Stimulated activated CD4-positive, alpha-beta T cell treated with anti-CD3 and anti-CD28 coated beads, Interleukin-1b, Interleukin-23, amount 100 ng/mL, for 48 hours (primary cell): ENCODE data around the gene LDHD.
"Not testable (repeated sequence)": the region's sequence is repeated elsewhere in the genome, so short reads cannot be mapped to it uniquely, and the experiment has no call there.

Source experiments
- DNase-seq: peaks from one replicate; pipeline ENCODE4 v3.0.0-alpha.2; 2020

Gene LDHD

DNA sequence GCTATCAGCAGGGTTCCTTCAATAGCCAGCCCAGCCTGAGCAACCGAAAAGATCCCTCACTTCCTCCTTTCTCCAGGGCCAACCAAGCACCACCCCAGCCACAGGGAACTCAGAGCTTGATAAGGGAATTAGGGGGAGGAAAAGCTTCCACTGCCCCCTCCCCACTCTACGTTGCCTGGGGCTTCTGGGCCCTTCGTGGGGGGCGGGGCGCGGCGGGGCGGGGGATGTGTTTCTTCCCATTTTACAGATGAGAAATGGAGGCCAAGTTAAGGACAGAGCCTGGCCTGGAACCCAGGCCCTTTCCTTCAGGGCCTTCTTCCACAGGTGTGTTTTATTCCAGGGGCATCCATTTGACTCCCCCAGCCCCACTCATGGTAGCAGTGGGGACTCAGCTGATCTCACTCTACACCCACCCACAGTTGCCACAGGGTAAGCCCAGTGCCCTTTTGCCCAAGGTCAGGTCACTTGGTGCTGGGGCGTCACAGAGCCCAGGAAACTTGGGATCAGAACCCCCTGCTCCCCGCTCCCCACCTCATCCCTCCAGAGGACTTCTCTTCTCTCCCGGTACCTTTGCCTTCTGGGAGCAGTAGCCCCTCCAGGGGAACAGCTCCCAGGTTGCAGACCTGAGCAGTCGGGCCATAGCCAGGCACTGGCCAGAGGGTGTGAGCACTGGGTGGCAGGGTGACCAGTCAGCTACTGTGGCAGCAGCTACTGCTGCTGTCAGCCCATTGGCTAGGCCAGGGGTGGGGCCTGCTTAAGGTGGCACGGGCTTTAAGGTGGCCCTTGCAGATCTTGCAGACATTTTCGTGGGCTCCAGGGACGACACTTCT lies at the start of gene LDHD:
Gene LDHD, minus strand, starts transcription at position 700 of the 830 bp plus-strand sequence. Its CDS starts 60 bp downstream, at position 640.
- DNase-seq: no peak

DNA sequence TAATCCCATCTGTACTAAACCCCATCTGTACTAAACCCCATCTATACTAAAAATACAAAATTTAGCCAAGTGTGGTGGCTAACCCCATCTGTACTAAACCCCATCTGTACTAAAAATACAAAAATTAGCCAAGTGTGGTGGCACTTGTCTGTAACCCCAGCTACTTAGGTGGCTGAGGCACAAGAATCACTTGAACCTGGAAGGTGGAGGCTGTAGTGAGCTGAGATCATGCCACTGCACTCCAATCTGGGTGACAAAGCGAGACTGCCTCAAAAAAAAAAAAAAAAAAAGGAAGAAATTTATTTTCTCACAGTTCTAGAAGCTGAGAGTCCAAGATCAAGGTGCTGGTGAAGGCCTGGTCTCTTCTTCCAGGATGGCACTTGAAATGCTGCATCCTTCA lies 43.8 kb upstream of the LDHD start:
- DNase-seq: no peak

DNA sequence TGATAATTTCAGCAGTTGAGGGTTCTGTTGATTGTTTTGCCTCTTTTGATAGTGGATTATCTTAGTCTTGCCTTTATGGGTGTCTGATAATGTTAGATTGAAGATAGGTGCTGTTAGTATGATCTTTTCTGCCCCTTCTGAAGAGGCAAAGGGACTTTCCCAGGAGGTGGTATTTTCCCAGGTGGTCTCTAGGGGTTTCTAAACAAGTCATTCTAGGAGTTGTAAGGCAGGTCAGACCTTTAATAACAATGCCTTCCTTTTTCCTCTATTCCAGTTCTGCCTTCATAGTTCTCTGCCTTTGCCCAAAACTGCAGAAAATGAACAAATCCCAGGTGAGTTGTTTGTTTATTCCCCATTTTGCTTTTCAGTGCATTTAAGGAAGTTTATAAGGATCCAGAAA lies 36.1 kb upstream of the LDHD start:
- no peak for DNase-seq

DNA sequence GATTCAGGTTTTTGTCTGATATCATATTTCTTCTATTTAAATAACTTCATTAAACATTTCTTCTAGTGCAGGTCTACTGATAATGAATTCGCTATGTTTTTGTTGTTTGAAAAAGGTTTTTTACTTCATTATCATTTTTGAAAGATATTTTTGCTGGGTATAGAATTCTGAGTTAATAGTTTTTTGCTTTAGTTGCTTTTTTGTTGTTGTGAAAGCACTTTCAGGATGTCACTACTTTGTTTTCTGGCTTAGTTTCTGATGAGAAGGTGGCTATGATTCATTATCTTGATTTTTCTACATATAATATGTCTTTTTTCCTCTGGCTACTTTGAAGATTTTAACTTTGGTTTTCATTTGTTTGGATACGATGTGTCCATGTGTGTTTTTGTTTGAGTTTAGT lies 35.2 kb upstream of the LDHD start:
- no peak for DNase-seq

DNA sequence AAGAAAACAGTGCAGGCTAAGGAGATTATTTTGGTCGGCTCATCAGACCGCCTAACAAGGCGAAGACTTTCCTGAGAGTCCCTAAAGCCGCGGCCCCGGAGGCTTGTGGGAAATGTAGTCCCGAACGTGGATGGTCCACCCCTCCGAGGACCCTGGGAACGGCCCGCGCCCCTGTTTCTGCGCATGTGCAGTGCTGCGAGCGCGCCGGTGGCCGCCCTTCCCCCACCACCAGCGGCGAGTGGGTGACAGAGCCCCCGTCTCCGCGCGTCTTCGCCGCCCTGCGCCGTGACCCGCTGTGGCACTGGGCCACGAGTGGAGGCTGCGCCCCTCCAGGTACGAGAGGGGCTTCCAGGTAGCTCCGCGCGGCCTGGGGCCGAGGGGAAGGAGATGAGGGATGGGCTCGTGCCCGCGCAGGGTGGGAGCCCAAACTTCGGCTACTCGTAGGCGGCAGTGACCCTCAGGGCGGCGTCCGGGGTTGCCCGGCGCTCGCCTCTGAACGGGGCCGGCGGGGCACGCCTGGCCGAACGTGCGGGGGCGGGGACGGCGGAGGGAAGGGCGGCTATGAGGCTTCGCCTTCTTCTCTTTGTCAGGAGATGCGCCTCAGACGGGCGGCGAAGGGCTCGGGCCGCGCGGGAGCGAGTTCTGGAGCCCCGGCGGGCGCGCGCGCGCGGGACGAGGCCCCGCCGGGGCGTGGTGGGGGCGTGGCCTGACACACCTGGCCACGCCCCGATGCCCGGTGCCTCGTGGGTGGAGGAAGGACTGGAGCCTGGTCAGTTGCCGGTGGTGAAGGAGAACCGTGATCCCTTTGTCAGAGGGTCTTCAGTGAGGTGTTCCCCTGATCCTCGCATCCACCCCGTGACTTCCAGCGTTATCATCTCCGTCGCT lies 32.0 kb upstream of the LDHD start, which contains the start of gene ZFP1:
Gene ZFP1, plus strand, starts transcription at position 214 of the 885 bp plus-strand sequence. CDS start 4,428 bp downstream, outside the sequence.
- DNase-seq: peak; percentile 94

DNA sequence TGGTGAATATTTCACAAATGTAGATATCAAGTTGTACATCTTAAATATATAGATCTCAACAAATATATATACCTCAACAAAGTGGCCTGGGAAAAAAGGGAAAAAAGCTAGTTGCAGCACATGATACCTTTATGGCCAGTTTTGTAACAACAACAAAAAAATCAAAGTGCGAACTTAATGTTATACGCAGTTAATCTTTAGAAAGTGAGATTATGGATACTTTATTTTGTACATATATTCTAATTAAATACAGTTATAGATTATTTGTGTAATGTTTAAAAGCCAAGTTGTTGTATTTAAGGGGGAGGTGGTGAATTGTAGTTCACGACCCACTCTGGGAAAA lies 31.4 kb upstream of the LDHD start:
- DNase-seq: no peak

DNA sequence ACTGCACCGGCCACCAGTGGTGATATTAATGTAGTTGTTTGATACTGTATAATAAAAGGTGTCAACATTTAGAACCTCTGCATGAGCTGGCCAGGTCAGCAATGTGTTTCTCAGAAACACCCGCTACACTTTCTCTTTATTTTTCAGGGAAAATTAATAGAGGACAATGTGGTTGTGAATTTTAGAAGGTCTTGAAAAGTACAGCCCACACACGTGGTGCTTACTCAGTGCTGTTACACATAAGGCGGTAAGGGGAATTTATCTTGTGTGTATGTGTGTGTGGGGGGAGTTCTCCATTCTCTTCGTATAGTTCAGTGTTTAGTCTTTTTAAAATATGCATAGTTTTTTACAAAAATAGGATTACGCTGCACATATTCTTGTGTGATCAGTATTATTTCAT lies 27.4 kb upstream of the LDHD start:
- no peak for DNase-seq

DNA sequence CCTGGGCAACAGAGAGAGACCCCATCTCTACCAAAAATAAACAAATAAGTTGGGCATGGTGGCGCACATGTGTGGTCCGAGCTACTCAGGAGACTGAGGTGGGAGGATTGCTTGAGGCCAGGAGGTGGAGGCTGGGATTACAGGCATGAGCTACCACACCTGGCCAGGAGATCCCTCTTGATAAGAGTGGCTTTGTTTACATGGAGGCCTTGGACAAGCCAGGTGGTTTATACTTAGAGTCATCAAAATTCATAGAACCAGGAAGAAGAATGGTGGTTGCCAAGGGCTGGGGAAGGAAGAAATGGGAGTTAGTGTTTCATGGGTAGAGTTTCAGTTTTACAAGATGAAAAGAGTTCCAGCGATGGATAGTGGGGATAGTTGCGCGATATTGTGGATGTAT lies 22.9 kb upstream of the LDHD start:
- no peak for DNase-seq

DNA sequence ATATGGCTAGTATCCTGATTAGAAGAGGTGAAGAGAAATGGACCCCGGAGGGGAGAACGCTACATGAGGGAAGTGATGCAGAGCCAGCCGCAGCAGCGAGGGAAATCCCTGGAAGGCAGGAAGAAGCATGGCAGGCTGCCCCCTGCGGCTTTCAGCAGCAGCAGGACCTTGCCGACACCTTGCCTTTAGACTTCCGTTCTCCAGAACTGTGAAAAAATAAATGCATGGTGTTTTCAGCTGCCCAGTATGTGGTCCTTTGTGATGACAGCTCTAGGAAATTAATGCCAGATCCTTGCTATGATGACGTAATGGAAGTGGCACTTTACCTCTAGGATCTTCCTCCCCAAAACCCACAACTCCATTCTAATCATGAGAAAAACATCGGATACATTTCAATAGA lies 22.1 kb upstream of the LDHD start:
- DNase-seq: no peak

DNA sequence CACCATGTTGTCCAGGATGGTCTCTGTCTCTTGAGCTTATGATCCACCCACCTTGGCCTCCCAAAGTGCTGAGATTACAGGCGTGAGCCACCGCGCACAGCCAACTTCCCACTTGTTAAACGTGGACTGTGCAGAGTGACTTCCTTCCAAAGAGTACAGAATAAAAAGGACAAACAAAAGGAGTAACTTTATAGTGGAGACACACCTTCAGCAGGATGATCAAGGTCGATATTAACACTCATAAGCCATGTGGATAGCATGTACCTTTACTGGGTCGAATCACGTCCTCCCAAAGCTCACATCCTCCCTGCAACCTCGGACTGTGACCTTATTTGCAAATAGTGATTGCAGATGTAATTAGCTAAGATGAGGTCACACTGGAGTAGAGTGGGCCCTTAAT lies 21.7 kb upstream of the LDHD start:
- DNase-seq: no peak

DNA sequence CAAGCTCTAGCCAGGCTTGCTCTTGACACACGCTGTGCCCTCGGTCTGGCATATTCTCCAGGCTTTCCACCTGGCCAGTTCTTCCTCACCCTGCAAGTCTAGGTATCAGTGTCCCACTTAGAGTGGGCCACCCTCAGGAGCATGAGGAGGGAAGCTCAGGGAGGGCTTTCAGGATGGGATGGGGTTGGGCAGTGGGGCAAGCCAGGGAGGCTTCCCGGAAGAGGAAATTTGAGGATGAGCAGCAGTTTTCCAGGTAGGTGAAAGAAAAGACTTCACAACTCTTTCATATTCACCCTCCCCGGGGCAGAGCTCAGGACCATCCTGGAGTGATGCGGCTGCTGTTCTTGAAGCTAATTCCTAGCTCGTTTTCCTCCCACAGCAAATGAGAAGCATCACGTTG lies 14.5 kb upstream of the LDHD start:
- DNase-seq: no peak

DNA sequence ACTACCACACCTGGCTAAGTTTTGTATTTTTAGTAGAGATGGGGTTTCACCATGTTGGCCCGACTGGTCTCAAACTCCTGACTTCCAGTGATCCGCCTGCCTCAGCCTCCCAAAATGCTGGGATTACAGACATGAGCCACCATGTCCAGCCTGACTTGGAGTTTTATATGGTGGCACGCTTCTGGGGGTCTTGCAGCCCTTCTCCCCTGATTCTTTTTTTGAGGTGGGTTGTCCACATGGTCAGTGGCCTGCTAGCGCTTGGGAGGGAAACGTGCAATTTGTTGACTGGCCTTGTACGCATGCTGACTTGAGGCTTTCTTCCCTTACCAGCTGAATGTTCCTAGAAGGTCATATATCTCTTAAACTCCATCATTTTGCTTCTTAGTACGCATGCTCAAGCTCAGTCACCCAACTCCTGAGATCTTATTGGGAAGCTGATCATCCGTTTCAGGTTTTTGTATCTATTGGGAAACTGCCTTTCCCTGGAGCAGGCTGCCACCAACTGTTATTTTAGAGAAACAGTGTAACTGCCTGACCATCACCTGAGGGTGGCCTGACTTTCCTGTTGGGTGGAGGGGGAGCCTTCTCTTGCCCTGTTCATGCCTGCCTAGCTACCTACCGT lies 13.7 kb upstream of the LDHD start:
- DNase-seq: no peak

DNA sequence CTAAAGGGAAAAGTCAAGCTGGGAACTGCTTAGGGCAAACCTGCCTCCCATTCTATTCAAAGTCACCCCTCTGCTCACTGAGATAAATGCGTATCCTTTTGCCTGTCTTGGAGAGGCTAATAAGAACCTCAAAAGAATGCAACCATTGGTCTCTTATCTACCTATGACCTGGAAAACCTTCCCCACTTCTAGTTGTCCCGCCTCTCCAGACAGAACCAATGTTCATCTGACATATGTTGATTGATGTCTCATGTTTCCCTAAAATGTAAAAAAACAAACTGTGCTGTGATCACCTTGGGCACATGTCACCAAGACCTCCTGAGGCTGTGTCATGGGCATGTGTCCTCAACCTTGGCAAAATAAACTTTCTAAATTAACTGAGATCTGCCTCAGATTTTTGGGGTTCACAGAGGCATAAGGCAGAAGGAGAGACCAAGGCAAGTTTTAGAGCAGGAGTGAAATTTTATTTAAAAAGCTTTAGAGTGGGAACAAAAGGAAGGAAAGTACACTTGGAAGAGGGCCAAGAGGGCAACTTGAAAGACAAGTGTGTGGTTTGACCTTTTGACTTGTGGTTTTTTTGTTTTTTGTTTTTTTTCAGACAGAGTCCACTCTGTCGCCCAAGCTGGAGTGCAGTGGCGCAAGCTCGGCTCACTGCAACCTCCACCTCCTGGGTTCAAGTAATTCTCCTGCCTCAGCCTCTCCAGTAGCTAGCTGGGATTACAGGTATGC lies 13.0 kb upstream of the LDHD start:
- not testable (repeated sequence) for DNase-seq

DNA sequence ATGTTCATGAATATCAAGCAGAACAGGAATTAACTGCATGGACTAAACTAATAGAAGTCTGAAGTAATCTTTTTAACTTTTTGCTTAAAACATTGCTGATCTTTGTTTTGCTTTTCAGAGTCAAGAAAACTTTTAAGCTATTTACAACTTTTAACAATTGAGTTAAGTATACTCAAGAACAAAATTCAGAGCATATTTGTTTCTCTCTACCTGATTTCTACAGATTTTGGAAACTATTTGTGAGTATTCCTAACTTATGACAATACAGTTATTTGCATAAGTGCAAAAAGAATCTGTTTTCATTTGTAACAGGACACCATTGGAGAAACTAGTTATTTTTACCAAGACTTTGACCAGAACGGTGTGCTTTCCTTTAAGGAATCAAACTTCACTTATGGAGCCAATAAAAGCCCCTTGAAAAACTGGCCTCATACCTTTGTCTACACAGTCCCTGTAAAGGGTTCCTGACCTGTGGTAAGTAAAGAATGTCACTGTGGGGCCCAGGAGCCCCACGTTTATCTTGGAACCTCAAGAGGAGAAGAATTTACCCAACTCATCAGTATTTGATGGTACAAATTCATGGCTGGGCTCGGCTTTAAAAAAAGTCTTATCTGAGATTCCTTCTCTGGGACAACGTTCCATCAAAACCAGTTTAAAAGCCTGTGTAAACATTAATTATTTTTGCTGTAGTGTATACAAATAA lies 11.3 kb upstream of the LDHD start:
- no peak for DNase-seq

DNA sequence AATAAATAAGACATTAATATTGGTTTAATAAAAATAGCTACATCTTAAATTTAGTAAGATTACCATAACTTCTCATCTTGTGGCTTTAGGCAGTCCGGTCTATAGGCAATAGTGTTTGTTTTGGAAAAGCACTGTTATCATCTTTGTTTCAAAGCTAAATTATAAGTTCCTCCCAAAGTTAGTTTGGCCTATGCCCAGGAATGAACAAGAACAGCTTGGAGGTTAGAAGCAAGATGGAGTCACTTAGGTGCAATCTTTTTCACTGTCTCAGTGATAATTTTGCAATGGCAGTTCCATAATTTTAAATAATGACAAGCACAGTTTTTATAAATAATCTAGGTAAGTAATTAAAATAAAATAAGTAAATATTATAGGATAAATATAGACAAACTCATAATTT lies 6.0 kb upstream of the LDHD start:
- no peak for DNase-seq

DNA sequence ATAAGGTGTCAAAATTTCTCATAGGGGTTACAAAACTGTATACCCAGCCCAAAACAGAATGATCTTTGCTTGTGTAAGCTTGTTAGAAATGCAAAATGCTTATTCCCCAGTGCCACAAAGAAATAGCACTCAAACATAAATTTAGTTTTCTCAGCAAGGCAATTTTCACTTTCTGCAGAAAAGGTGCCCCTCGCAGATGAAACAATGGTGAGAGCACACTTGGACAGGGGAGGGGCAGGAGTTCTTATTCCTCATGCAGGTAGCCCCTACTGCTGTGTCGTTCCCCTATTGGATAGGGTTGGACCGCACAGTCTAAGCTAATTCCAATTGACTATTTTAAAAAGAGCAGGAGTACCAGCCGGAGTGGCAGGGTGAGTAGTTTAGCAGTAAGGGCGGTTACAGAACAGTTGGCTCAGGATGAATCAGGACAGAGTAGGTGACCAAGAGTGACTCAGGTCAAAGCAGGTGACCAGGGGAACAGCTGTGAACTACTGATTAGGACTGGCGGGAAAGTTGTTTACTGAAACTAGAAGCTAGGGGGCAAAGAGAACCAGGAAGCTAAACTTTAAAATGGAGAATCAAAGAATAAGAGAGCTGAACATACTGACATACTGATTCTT lies 5.5 kb upstream of the LDHD start:
- no peak for DNase-seq

DNA sequence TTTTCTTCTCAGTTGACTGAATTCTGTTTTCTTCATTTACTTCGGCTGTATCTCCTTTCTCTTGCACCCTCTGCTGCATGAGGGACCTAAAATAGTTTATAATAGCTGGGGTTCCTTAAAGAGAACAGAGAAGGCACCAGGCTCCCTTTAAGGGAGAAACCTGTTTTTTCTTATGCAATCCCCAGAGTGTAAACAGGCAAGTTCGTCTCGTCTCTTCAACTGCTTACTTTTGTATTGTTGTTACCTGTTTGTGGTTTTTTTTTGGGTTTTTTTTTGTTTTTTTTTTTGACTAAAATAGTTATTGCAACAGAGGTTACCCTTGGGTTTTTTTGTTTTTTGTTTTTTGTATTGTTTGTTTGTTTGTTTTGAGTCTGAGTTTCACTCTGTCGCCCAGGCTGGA lies 3.7 kb upstream of the LDHD start:
- no peak for DNase-seq

DNA sequence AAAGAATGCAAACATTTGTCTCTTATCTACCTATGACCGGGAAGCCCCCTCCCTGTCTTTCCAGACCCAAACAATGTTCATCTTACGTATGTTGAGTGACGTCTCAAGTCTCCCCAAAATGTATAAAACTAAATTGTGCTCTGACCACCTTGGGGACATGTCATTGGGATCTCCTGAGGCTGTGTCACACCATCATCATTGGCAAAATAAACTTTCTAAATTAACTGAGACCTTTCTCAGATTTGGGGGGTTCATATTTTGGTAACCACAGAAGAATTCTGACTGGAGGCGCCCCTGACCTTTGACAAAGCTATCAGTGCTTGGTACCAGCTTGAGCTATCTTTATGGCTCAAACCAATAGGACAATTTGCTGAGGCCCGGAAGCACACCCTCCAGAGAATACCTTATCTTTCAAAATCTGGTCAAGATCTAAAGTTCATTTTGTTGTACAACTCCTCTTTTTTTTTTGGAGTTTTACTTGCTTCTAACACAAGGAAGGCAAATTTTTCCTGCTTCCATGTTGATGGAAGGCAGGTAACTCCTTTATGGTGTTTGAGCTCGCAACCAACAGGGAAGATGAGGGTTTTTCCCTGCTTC lies 2.5 kb upstream of the LDHD start:
- no peak for DNase-seq

DNA sequence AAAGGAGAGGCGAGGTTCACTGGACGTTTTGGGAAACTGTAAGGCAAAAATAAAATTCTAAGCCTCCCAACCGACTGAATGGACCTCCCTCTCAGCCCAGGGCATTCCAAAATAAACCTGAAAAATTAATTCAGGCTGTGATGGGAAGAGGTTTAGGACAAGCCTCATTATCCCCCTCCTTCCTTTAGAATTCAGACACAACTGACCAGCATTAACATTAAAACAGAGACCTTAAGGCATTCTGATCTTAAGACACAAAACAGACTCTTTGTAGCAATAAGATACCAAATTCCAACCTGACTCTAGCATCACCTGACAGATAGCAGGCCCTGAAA lies 298 bp upstream of the LDHD start:
- DNase-seq: no peak

DNA sequence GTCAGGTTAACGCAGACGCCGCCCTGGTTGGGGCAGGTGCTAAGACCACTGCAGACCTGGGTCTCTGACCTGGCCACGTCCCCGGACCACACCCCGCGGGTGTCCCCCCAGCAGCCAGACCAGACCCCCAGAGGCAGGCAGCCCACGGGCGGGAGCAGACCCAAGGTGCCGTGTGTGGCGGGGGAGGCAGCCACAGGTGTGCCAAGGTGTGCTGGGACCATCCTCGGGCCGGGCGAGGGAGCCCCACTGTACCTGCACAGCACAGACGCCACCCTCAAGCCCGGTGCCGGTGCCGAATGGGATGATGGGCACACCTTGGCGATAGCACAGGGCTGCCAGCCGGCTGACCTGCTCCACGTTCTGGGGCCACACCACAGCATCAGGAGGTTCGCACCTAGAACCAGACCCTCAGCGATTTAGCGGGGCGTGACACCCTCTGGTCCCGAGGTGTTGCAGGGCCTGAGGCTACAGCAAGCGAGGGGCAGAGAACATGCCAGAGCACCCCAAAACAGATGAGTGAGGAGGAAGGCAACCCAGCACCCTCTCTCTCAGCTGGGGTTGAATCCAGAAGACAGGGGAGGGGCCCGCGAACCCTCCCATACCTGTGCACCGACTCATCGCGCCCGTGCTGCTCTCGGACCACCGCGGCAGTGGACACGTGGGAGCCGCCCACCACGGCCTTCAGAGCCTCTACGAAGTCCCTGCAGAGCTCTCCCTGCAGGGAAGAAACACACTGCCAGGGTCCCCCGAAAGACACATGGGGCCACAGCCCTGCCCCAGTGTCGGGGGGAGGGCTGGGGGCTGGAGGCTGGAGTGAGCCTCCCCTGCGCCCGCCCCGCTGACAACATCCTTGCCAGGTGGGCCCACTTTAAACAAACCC lies 1.4 kb downstream of the LDHD start:
- DNase-seq: no peak
